Liver (tissue), 9 donors: ENCODE data around the gene SBK3. TPM values are rescaled to one million over a fixed set of nuclear protein-coding genes. Genes with fewer than 3 reads are reported as not detected.

Experiments
- DNase-seq: peaks from one replicate; pipeline ENCODE4 v3.0.0-alpha.2; 2017; ENCODE audit warnings: low spot score
- H3K27ac ChIP-seq, 2 donors: one replicate each; pipeline ENCODE4 v1.7.0; 2013; ENCODE audit warnings: inconsistent platforms in 2 of 2, low read length in 2 of 2, control low read depth in 1 of 2, low read depth in 1 of 2, mild to moderate bottlenecking in 1 of 2
- H3K27me3 ChIP-seq, 4 donors: one replicate each; pipeline versions ENCODE4 v1.6.1 to v1.7.0; 2013; ENCODE audit warnings: low read length in 3 of 4, inconsistent platforms in 1 of 4, mild to moderate bottlenecking in 1 of 4, moderate library complexity in 1 of 4; ENCODE audit not compliant: control insufficient read depth in 4 of 4, insufficient read depth in 4 of 4
- H3K36me3 ChIP-seq, 4 donors: one replicate each; pipeline versions ENCODE4 v1.6.1 to v1.7.0; 2013; ENCODE audit warnings: low read length in 3 of 4, mild to moderate bottlenecking in 3 of 4, low read depth in 1 of 4, moderate library complexity in 1 of 4; ENCODE audit not compliant: control insufficient read depth in 4 of 4, insufficient read depth in 3 of 4
- H3K4me1 ChIP-seq, 4 donors: one replicate each; pipeline versions ENCODE4 v1.6.1 to v1.7.0; 2013; ENCODE audit warnings: low read length in 3 of 4, mild to moderate bottlenecking in 3 of 4, moderate library complexity in 1 of 4; ENCODE audit not compliant: control insufficient read depth in 4 of 4, insufficient read depth in 4 of 4
- H3K4me3 ChIP-seq, 3 donors: one replicate each; pipeline versions ENCODE4 v1.6.1 to v1.7.0; 2013; ENCODE audit warnings: low read length in 3 of 3, control low read depth in 1 of 3, low read depth in 1 of 3, mild to moderate bottlenecking in 1 of 3
- H3K9ac ChIP-seq, 2 donors: one replicate each; pipeline ENCODE4 v1.7.0; 2013; ENCODE audit warnings: low read length in 2 of 2, mild to moderate bottlenecking in 2 of 2, moderate library complexity in 2 of 2, control low read depth in 1 of 2, low read depth in 1 of 2
- H3K9me3 ChIP-seq, 4 donors: one replicate each; pipeline versions ENCODE4 v1.6.1 to v1.7.0; 2013; ENCODE audit warnings: low read length in 3 of 4; ENCODE audit not compliant: control insufficient read depth in 4 of 4
- ATF3 ChIP-seq: IDR thresholded peaks from 2 replicates; pipeline ENCODE4 v1.6.1; 2016; ENCODE audit warnings: antibody characterized with exemption
- CTCF ChIP-seq: fragments of 150-350 bp; IDR thresholded peaks from 2 replicates; pipeline ENCODE4 v1.5.1; 2017; ENCODE audit warnings: improper control_type of control experiment, low read depth, low read length; ENCODE audit not compliant: missing input control
- EGR1 ChIP-seq, 2 donors: IDR thresholded peaks; 2 replicates each; pipeline ENCODE4 v1.6.1; 2016 to 2018; ENCODE audit warnings: antibody characterized with exemption in 2 of 2, low read depth in 2 of 2
- FOXA1 ChIP-seq: IDR thresholded peaks from 2 replicates; pipeline ENCODE4 v1.6.1; 2016; ENCODE audit warnings: antibody characterized with exemption
- FOXA2 ChIP-seq: IDR thresholded peaks from 2 replicates; pipeline ENCODE4 v1.6.1; 2016; ENCODE audit warnings: antibody characterized with exemption
- GABPA ChIP-seq, 2 donors: IDR thresholded peaks in 1 of 2; conservative IDR thresholded peaks in 1 of 2; 2 replicates each; pipeline ENCODE4 v1.6.1; 2016; ENCODE audit warnings: antibody characterized with exemption in 2 of 2, mild to moderate bottlenecking in 1 of 2, moderate library complexity in 1 of 2
- HNF4G ChIP-seq: IDR thresholded peaks from 2 replicates; pipeline ENCODE4 v1.6.1; 2016; ENCODE audit warnings: antibody characterized with exemption
- MAX ChIP-seq: IDR thresholded peaks from 2 replicates; pipeline ENCODE4 v1.6.1; 2016; ENCODE audit warnings: antibody characterized with exemption
- RAD21 ChIP-seq, 2 donors: IDR thresholded peaks; 2 replicates each; pipeline ENCODE4 v1.6.1; 2016; ENCODE audit warnings: antibody characterized with exemption in 2 of 2, mild to moderate bottlenecking in 2 of 2
- REST ChIP-seq: IDR thresholded peaks from 2 replicates; pipeline ENCODE4 v1.6.1; 2016; ENCODE audit warnings: antibody characterized with exemption, mild to moderate bottlenecking
- RXRA ChIP-seq, 2 donors: IDR thresholded peaks; 2 replicates each; pipeline ENCODE4 v1.6.1; 2017 to 2018; ENCODE audit warnings: antibody characterized with exemption in 2 of 2, mild to moderate bottlenecking in 1 of 2
- TAF1 ChIP-seq: conservative IDR thresholded peaks from 2 replicates; pipeline ENCODE4 v1.6.1; 2016; ENCODE audit warnings: antibody characterized with exemption, mild to moderate bottlenecking
- YY1 ChIP-seq: IDR thresholded peaks from 2 replicates; pipeline ENCODE4 v1.6.1; 2016; ENCODE audit warnings: antibody characterized with exemption, mild to moderate bottlenecking
- ZBTB33 ChIP-seq: IDR thresholded peaks from 2 replicates; pipeline ENCODE4 v1.6.1; 2016; ENCODE audit warnings: antibody characterized with exemption
- WGBS: extraction: QIAGEN DNeasy Blood & Tissue Kit; methylation state at CpG from one replicate; pipeline ENCODE4 v1.1.7; 2013; 5-methylcytosine and 5-hydroxymethylcytosine counted together
- polyA plus RNA-seq, 2 donors: library from polyadenylated mRNA; stranded (reverse) in 1 of 2; unstranded in 1 of 2; fragments of 200-250 nt in 1 of 2; fragments of >200 nt in 1 of 2; fragmentation: Nextera tagmentation in 1 of 2; extraction: Ambion mirVana in 1 of 2; gene quantifications; one replicate each; pipeline versions ENCODE4 v1.2.1 to v1.2.3, GENCODE V29; 2013 to 2015
- total RNA-seq, 2 donors: library from RNA; depleted of rRNA; stranded (reverse); fragments of >200 nt; gene quantifications; one replicate each; pipeline ENCODE4 v1.2.3, GENCODE V29; 2014
- donor health status: healthy.
- donor health status: healthy.
- donor health status: healthy.
- donor health status: healthy.
- donor health status: healthy.

SBK3 gene
- total and polyA plus RNA-seq, 4 donors, result 0.03 TPM; not detected in 3

- TF ChIP-seq REST (no peak), YY1 (no peak), GABPA (IDR thresholded peaks at IDR 0.05 in 1 of 2, conservative IDR thresholded peaks at IDR 0.05 in 1 of 2) (no peak), CTCF (no peak), MAX (no peak)
- Histone ChIP-seq H3K36me3 (no peaks in the 10 kb centered on the region), H3K27me3 (no peaks in the 10 kb centered on the region), H3K4me3 (no peak within 1 kb of the TSS), H3K9me3 (no peaks in the 10 kb centered on the region), H3K9ac (no peak within 1 kb of the TSS), H3K27ac (no peak within 1 kb of the TSS), H3K4me1 (no peaks in the 10 kb centered on the region)
- 29% methylated on average over 14 of the region's 14 CpGs for WGBS
- DNase-seq, result no peak
Measured at GRCh38 chr19:55536951-55537740, 8.2 kb downstream of the SBK3 start, which contains the start of gene SBK2. Gene SBK2, minus strand, starts transcription at chr19:55537133. Its CDS starts 839 bp downstream, at chr19:55536294.

GRCh38 chr19:55536366-55536765 is 9.0 kb downstream of the SBK3 start:
- Histone ChIP-seq H3K36me3 (no peaks in the 10 kb centered on the region), H3K4me1 (no peaks in the 10 kb centered on the region), H3K4me3 (no peak overlapping the region), H3K9me3 (no peaks in the 10 kb centered on the region), H3K27ac (no peak overlapping the region), H3K9ac (no peak overlapping the region), H3K27me3 (no peaks in the 10 kb centered on the region)
- no peak for TF ChIP-seq MAX
- no peak for TF ChIP-seq REST
- no peak for TF ChIP-seq FOXA2
- TF ChIP-seq HNF4G, result no peak
- no peak for TF ChIP-seq TAF1
- no peak for TF ChIP-seq GABPA (IDR thresholded peaks at IDR 0.05 in 1 of 2, conservative IDR thresholded peaks at IDR 0.05 in 1 of 2)
- TF ChIP-seq RXRA (IDR thresholded peaks at IDR 0.05), result no peak
- TF ChIP-seq EGR1 (IDR thresholded peaks at IDR 0.05; ENCODE audit: low read depth in 2 of 2), result no peak
- no peak for TF ChIP-seq RAD21 (IDR thresholded peaks at IDR 0.05)
- no peak for TF ChIP-seq CTCF
- no peak for TF ChIP-seq ATF3
- TF ChIP-seq FOXA1, result no peak
- no peak for TF ChIP-seq ZBTB33
- no peak for DNase-seq
- 82% methylated on average over 11 of the region's 11 CpGs for WGBS
